K562 (cell line): Measurements from ENCODE around the gene GOLGA6D. TPM values are rescaled to one million over a fixed set of nuclear protein-coding genes. Genes with fewer than 3 reads are reported as not detected.

ENCODE experiments used
- ATAC-seq: fragments of 200-7000 bp; cut with Tn5 transposase; 3 replicates; pipeline ENCODE4 v1.9.1; 2020; ENCODE audit warnings: moderate library complexity
- BruUV-seq: library from RNA; stranded (reverse); fragments of 400-500 nt; replicated peaks from 2 replicates; lab custom pipeline; 2021; lab: Mats Ljungman, UMichigan
- CTCF ChIA-PET: fragments of 300-600 bp; formaldehyde crosslinking; extraction: SDS; loops from one replicate; lab custom pipeline; 2021; ENCODE audit warnings: low intra/inter-chr PET ratio; lab: Yijun Ruan, JAX
- POLR2A ChIA-PET: fragments of 300-600, 350-650 bp; sonication (Branson Sonifier 250); formaldehyde crosslinking; extraction: SDS; loops from one replicate; lab custom pipeline; 2021; ENCODE audit warnings: antibody characterized with exemption, inconsistent platforms; lab: Yijun Ruan, JAX
- DNase-seq, 4 experiments: peaks; one replicate each; pipeline versions ENCODE4 v3.0.0 to v3.0.0-alpha.2; 2011 to 2018; ENCODE audit warnings: low spot score in 3 of 4, mixed read lengths in 3 of 4; ENCODE audit errors: extremely low read depth in 1 of 4
- FAIRE-seq: peaks from 2 replicates; lab custom pipeline; 2011; peaks lifted over from hg19 to GRCh38; lab: Jason Lieb, UNC
- H2AFZ ChIP-seq: 2 replicates; pipeline ENCODE4 v1.6.0; 2011; ENCODE audit warnings: low read depth, low read length, control low read depth, inconsistent platforms
- H3K27ac ChIP-seq: fragments of 200-600 bp; 3 replicates; pipeline ENCODE4 v1.8.0; 2011; ENCODE audit warnings: low read depth, mild to moderate bottlenecking, control low read depth, inconsistent platforms, low read length, moderate library complexity, mixed read lengths; ENCODE audit errors: extremely low read depth
- H3K27me3 ChIP-seq, 2 experiments: fragments of 300-600 bp in 1 of 2; 2 replicates in 1 of 2; 3 replicates in 1 of 2; pipeline versions ENCODE4 v1.6.0 to v1.8.0; 2011; ENCODE audit warnings: inconsistent platforms in 2 of 2, low read length in 2 of 2, mild to moderate bottlenecking in 1 of 2, mixed read lengths in 1 of 2, moderate library complexity in 1 of 2; ENCODE audit not compliant: control insufficient read depth in 2 of 2, insufficient read depth in 2 of 2
- H3K36me3 ChIP-seq: fragments of 300-600 bp; 3 replicates; pipeline ENCODE4 v1.8.0; 2011; ENCODE audit warnings: mild to moderate bottlenecking, low read length, inconsistent platforms; ENCODE audit not compliant: control insufficient read depth, insufficient read depth
- H3K4me1 ChIP-seq, 2 experiments: fragments of 200-600 bp in 1 of 2; replicated peaks in 1 of 2; 2 replicates in 1 of 2; 3 replicates in 1 of 2; pipeline versions ENCODE4 v1.5.1 to v1.8.0; 2011; ENCODE audit warnings: inconsistent platforms in 2 of 2, low read length in 2 of 2, mild to moderate bottlenecking in 1 of 2, mixed read lengths in 1 of 2, moderate library complexity in 1 of 2; ENCODE audit not compliant: control insufficient read depth in 2 of 2, insufficient read depth in 2 of 2
- H3K4me2 ChIP-seq: 2 replicates; pipeline ENCODE4 v1.6.1; 2011; ENCODE audit warnings: low read length, control low read depth, inconsistent platforms, mixed read lengths; ENCODE audit not compliant: insufficient read depth
- H3K4me3 ChIP-seq: fragments of 200-600 bp; sonication (generic), shearing (Covaris generic); 2 replicates; pipeline ENCODE4 v1.5.1; 2016; ENCODE audit warnings: control low read depth, inconsistent platforms
- H3K79me2 ChIP-seq: fragments of 200-600 bp; 3 replicates; pipeline ENCODE4 v1.8.0; 2011; ENCODE audit warnings: low read length, inconsistent platforms; ENCODE audit not compliant: control insufficient read depth, insufficient read depth
- H3K9ac ChIP-seq, 2 experiments: 2 replicates each; pipeline versions ENCODE4 v1.6.0 to v1.6.1; 2011; ENCODE audit warnings: low read depth in 2 of 2, low read length in 2 of 2, control low read depth in 1 of 2, inconsistent platforms in 1 of 2, mild to moderate bottlenecking in 1 of 2, mixed read lengths in 1 of 2; ENCODE audit not compliant: insufficient read depth in 1 of 2
- H3K9me1 ChIP-seq: one replicate; pipeline ENCODE4 v1.6.0; 2011; ENCODE audit warnings: inconsistent platforms, mild to moderate bottlenecking, low read length, moderate library complexity; ENCODE audit not compliant: control insufficient read depth, insufficient read depth
- H3K9me3 ChIP-seq: replicated peaks from 2 replicates; pipeline ENCODE4 v1.5.1; 2011; ENCODE audit warnings: low read depth, low read length, inconsistent platforms; ENCODE audit not compliant: control insufficient read depth, insufficient read depth
- H4K20me1 ChIP-seq: replicated peaks from 2 replicates; pipeline ENCODE4 v1.6.1; 2011; ENCODE audit warnings: low read length, inconsistent platforms, mixed read lengths; ENCODE audit not compliant: control insufficient read depth, insufficient read depth
- ATF2 ChIP-seq: sonication (generic); formaldehyde crosslinking; IDR thresholded peaks from 2 replicates; pipeline ENCODE4 v1.8.1; 2022; ENCODE audit warnings: missing genetic modification reagents
- C11orf30 ChIP-seq: fragments of 450-650 bp; IDR thresholded peaks from 2 replicates; pipeline ENCODE4 v1.6.1; 2016; ENCODE audit warnings: low read depth, mild to moderate bottlenecking
- CXXC5 ChIP-seq: fragments of 250-450 bp; sonication (Bioruptor Pico); IDR thresholded peaks from 2 replicates; pipeline ENCODE4 v1.8.0; 2022; ENCODE audit warnings: inconsistent platforms, mild to moderate bottlenecking, moderate library complexity
- HBP1 ChIP-seq: fragments of 450-650 bp; formaldehyde crosslinking; IDR thresholded peaks from 2 replicates; pipeline ENCODE4 v1.4.0; 2022; ENCODE audit warnings: missing genetic modification characterization
- MITF ChIP-seq: IDR thresholded peaks from 2 replicates; pipeline ENCODE4 v1.6.1; 2014; ENCODE audit warnings: antibody characterized with exemption
- REST ChIP-seq, 2 experiments: fragments of 450-650 bp; formaldehyde crosslinking in 1 of 2; IDR thresholded peaks; 2 replicates each; pipeline versions ENCODE4 v1.4.0 to v1.6.1; 2014 to 2020; ENCODE audit warnings: mild to moderate bottlenecking in 2 of 2, borderline replicate concordance in 1 of 2, low read depth in 1 of 2
- TAF1 ChIP-seq: IDR thresholded peaks from 2 replicates; pipeline ENCODE4 v1.6.1; 2011; ENCODE audit warnings: mild to moderate bottlenecking, low read length, moderate library complexity; ENCODE audit not compliant: insufficient read depth, control insufficient read depth, severe bottlenecking; ENCODE audit errors: extremely low read depth
- WGBS: fragments of 100-300 bp; shearing (Covaris generic); methylation state at CpG from one replicate; pipeline ENCODE4 v1.1.6; 2016; ENCODE audit warnings: low coverage, mixed read lengths; ENCODE audit not compliant: insufficient coverage; ENCODE audit errors: missing lambda C conversion rate; 5-methylcytosine and 5-hydroxymethylcytosine counted together
- in situ Hi-C: fragments of 300-500 bp; cut with MboI; formaldehyde crosslinking; loops from 4 replicates; pipeline ENCODE4 v1.15.0; 2018; ENCODE audit warnings: inconsistent platforms, mixed read lengths
- intact Hi-C: fragments of 100-400 bp; cut with micrococcal nuclease; formaldehyde crosslinking; loops from 2 replicates; pipeline ENCODE4 v1.14.2; 2022
- polyA plus RNA-seq, 8 experiments: library from polyadenylated mRNA; depleted of rRNA in 4 of 8; stranded (reverse) in 5 of 8; unstranded in 3 of 8; fragments of >200 nt; fragmentation: Nextera tagmentation in 2 of 8; fragmentation: Illumina TruSeq in 1 of 8; extraction: Ambion mirVana in 2 of 8; extraction: Trizol in 1 of 8; gene quantifications; 2 replicates each; pipeline versions ENCODE4 v1.2.1 to v1.2.3, GENCODE V29; 2011 to 2014; ENCODE audit warnings: inconsistent platforms in 1 of 8, missing spikeins in 1 of 8
- total RNA-seq, 7 experiments: library from RNA; depleted of rRNA in 6 of 7; stranded (reverse); fragments of >200 nt in 6 of 7; fragmentation: Illumina TruSeq in 2 of 7; extraction: Trizol in 2 of 7; gene quantifications; 2 replicates each; pipeline versions ENCODE4 v1.2.1 to v1.2.3, GENCODE V29; 2011 to 2021; ENCODE audit warnings: low replicate concordance in 1 of 7

The GOLGA6D gene
- total and polyA plus RNA-seq, 9 of the 15 experiments (the other 6 are each of a cell fraction or from before 2014, with no cell fraction given): not detected

- DNase-seq (peak; percentile 79 to 96 (median 81)), ATAC-seq (peak; percentile 93), FAIRE-seq (peak; percentile 74)
- no TSS peak for BruUV-seq
- no peaks in the 10 kb centered on the region for H3K9me3 ChIP-seq
- peaks cover 10 to 14% of the 10 kb centered on the region in 2 experiments; a peak in 4 of 5 replicates for H3K4me1 ChIP-seq
- in situ Hi-C loops (no loop called here), intact Hi-C loops (no loop called here)
- H3K4me2 ChIP-seq: peak within 1 kb of the TSS; percentile 90
- CTCF ChIA-PET: no interaction called here
- under 1% methylated on average over 30 of the region's 42 CpGs for WGBS
- H3K9ac ChIP-seq: peak within 1 kb of the TSS; percentile 79 to 93
- H3K27ac ChIP-seq: peak within 1 kb of the TSS; percentile 75
- POLR2A ChIA-PET: interaction anchor here (1.5 kb wide), 1 partner anchor 17 kb away, joined by 3 read pairs; no protein-coding TSS in a partner anchor
- H3K36me3 ChIP-seq: peaks cover 20% of the 10 kb centered on the region; the same call in 2 of the 3 replicates
- H4K20me1 ChIP-seq: no peaks in the 10 kb centered on the region
- H3K27me3 ChIP-seq: no peaks in the 10 kb centered on the region
- H3K4me3 ChIP-seq: peak within 1 kb of the TSS; percentile 64
- no peaks in the 10 kb centered on the region for H3K9me1 ChIP-seq
- H2AFZ ChIP-seq: peak within 1 kb of the TSS; percentile 95
- H3K79me2 ChIP-seq: peaks cover 11% of the 10 kb centered on the region
- TF ChIP-seq TAF1 (peak; percentile 78), CXXC5 (CRISPR knock-in tag) (peak; percentile 75), HBP1 (CRISPR knock-in tag) (no peak), REST (IDR thresholded peaks at IDR 0.05; ENCODE audit: borderline replicate concordance) (peak; percentile 92), REST (CRISPR knock-in tag; IDR thresholded peaks at IDR 0.05; ENCODE audit: low read depth) (peak; percentile 16; the same call in 1 of the 2 replicates), ATF2 (CRISPR knock-in tag) (no peak), MITF (peak; percentile 88; the same call in 1 of the 2 replicates), C11orf30 (peak; percentile 99)
Observed at GRCh38 chr15:75335705-75336355, 53.2 kb downstream of the GOLGA6D start, which contains the start of gene COMMD4. Gene COMMD4, plus strand, starts transcription at chr15:75336063. Its CDS starts 27 bp downstream, at chr15:75336090.
